Activated T-cell treated with anti-CD3 and anti-CD28 coated beads, Interleukin-2, amount 50 U/mL, for 24 hours (primary cell): ENCODE results near the gene P2RX3.
"Not testable (repeated sequence)": the region's sequence is repeated elsewhere in the genome, so short reads cannot be mapped to it uniquely, and the experiment has no call there.

Source experiments
- DNase-seq: peaks from one replicate; pipeline ENCODE4 v3.0.0-alpha.2; 2020
- H3K27ac Mint-ChIP-seq: 2 replicates; pipeline ENCODE4 v1.8.0; 2020; ENCODE audit warnings: mild to moderate bottlenecking, mixed read lengths
- H3K27me3 Mint-ChIP-seq: 2 replicates; pipeline ENCODE4 v1.8.0; 2020; ENCODE audit warnings: mixed read lengths
- H3K36me3 Mint-ChIP-seq: 2 replicates; pipeline ENCODE4 v1.8.0; 2020; ENCODE audit warnings: low read depth, mixed read lengths
- H3K4me1 Mint-ChIP-seq: 2 replicates; pipeline ENCODE4 v1.8.0; 2020; ENCODE audit warnings: low read depth, mixed read lengths
- H3K4me3 Mint-ChIP-seq: 2 replicates; pipeline ENCODE4 v1.8.0; 2020; ENCODE audit warnings: mild to moderate bottlenecking, moderate library complexity, mixed read lengths
- H3K9me3 Mint-ChIP-seq: 2 replicates; pipeline ENCODE4 v1.8.0; 2020; ENCODE audit warnings: mixed read lengths

The P2RX3 gene

GRCh38 chr11:57327721-57328120, 10.4 kb upstream of the P2RX3 start:
- Mint-ChIP-seq H3K27me3 (no peaks in the 10 kb centered on the region), H3K4me3 (no peak overlapping the region), H3K36me3 (peaks cover 78% of the 10 kb centered on the region), H3K9me3 (no peaks in the 10 kb centered on the region), H3K27ac (peak overlapping the region; percentile 98), H3K4me1 (peaks cover 76% of the 10 kb centered on the region)
- DNase-seq: no peak

GRCh38 chr11:57330029-57330428, 8.1 kb upstream of the P2RX3 start:
- DNase-seq: no peak
- Mint-ChIP-seq H3K27ac (peak overlapping the region; percentile 77), H3K4me3 (no peak overlapping the region), H3K9me3 (no peaks in the 10 kb centered on the region), H3K36me3 (peaks cover 100% of the 10 kb centered on the region), H3K4me1 (peaks cover 82% of the 10 kb centered on the region), H3K27me3 (no peaks in the 10 kb centered on the region)

DNA sequence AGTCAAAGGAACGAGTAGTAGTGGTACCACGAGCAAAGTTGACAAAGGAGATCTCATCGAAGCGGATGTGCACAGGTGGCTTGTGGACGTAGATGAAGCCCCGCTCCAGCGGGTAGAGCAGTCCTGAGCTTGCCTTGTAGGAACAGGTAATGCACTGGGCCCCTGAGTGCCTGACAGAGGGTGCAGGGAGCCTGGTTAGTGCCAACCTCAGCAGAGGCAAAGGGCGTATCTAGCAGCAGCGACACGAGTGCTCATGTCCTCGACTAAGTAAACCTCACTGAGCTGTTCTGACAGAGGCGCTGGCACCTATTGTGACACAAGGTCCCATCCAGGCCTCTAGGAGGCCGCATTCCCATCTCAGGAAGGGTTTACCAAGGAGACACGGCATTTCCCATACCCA, 6.4 kb upstream of the P2RX3 start:
- Mint-ChIP-seq H3K36me3 (peaks cover 88% of the 10 kb centered on the region), H3K27me3 (no peaks in the 10 kb centered on the region), H3K4me1 (peaks cover 75% of the 10 kb centered on the region), H3K4me3 (no peak overlapping the region), H3K27ac (no peak overlapping the region), H3K9me3 (no peaks in the 10 kb centered on the region)
- DNase-seq: no peak

DNA sequence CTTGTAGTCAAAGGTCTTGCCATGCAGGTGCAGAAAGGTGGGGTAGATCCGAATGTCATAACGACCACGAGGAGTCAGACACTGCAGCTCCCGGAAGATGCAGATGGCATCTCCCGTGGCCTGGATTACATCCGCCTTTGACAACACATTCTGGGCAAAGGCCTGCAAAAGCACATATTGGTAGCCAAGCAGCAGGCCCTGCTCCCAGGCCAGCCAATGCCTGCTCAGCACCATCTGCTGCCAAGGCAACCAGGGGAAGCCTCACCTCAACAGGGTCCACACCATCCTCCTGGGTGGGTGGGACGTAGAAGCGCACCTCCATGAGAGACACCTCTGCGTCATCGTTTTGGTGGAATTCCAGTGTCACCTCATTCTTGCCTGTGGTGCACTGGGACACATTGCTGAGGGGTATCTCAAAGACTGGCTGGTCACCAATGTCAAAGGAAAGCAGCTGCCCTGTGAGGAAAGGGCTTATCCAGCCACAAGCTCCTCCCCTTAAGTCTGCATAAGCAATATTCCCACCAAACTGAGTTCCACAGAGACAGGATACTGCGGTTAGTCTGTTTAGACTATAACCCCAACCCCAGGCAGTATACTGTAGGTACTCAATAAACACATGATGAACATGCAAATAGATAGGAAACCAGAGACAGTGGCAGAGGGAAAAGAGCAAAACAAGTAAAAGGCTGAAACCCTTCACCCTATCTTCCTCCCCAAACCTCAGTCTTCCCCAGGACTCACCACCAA, 5.3 kb upstream of the P2RX3 start:
- Mint-ChIP-seq H3K27ac (peak overlapping the region; percentile 99), H3K36me3 (peaks cover 77% of the 10 kb centered on the region), H3K4me3 (peak overlapping the region; percentile 98), H3K9me3 (no peaks in the 10 kb centered on the region), H3K27me3 (no peaks in the 10 kb centered on the region), H3K4me1 (peaks cover 66% of the 10 kb centered on the region)
- DNase-seq: no peak

DNA sequence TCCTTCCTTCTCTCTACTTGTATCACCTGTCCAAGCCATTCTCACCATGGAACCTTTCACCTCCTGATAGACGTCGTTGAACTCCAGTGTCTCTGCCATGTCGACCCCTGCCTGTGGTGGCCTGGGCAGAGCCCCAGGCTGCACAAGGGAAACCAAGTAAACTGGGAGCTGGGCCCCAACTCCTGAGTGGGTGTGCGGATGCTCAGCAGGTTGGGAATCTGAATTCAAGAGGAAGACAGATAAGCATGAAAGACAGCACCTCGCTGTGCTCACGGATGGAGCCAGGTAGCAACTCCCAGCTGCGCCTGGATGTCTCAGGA, 3.2 kb upstream of the P2RX3 start:
- peak overlapping the region; percentile 99 for H3K27ac Mint-ChIP-seq
- H3K9me3 Mint-ChIP-seq: no peaks in the 10 kb centered on the region
- H3K4me3 Mint-ChIP-seq: peak overlapping the region; percentile 98
- H3K27me3 Mint-ChIP-seq: no peaks in the 10 kb centered on the region
- DNase-seq: no peak
- peaks cover 56% of the 10 kb centered on the region for H3K4me1 Mint-ChIP-seq
- peaks cover 56% of the 10 kb centered on the region for H3K36me3 Mint-ChIP-seq

GRCh38 chr11:57335343-57336110, 2.6 kb upstream of the P2RX3 start, which contains the start of gene SSRP1:
TSS of gene SSRP1 (minus strand) at chr11:57335892. CDS start at chr11:57335121, 771 bp downstream.
- peak; percentile 90 for DNase-seq
- H3K4me3 Mint-ChIP-seq: peak within 1 kb of the TSS; percentile 98
- H3K27ac Mint-ChIP-seq: peak within 1 kb of the TSS; percentile 99
- peaks cover 50% of the 10 kb centered on the region for H3K36me3 Mint-ChIP-seq
- no peaks in the 10 kb centered on the region for H3K9me3 Mint-ChIP-seq
- H3K27me3 Mint-ChIP-seq: no peaks in the 10 kb centered on the region
- peaks cover 50% of the 10 kb centered on the region for H3K4me1 Mint-ChIP-seq

DNA sequence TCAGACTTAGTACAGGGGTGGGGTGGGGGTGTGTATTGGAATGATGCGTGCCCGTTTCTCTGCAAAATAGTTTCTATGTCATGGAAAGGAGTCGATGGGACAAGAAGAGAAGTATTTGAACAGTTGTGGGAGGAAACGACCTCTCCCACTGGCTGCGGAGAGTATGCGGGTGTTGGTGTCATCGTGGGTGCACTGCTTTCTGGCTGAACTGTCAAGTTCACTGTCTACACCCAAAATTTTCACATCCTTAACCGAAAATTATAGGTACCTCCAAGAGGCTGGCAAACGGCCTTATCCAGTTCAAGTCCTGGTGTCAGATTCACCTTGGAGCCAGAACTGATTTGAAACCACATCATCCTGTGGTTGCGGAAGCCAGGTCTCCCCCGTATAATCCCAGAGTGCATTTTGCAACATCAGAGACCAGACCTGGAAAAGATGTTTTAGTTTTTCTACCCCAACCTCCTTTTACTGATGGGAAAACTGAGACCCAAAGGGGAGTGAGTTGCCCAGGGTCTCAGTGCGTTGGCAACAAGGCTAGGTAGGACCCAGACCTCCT, 2.0 kb upstream of the P2RX3 start:
- peak overlapping the region; percentile 99 for H3K27ac Mint-ChIP-seq
- peak overlapping the region; percentile 98 for H3K4me3 Mint-ChIP-seq
- no peaks in the 10 kb centered on the region for H3K27me3 Mint-ChIP-seq
- H3K9me3 Mint-ChIP-seq: no peaks in the 10 kb centered on the region
- H3K4me1 Mint-ChIP-seq: peaks cover 44% of the 10 kb centered on the region
- peaks cover 44% of the 10 kb centered on the region for H3K36me3 Mint-ChIP-seq
- peak; percentile 45 for DNase-seq

DNA sequence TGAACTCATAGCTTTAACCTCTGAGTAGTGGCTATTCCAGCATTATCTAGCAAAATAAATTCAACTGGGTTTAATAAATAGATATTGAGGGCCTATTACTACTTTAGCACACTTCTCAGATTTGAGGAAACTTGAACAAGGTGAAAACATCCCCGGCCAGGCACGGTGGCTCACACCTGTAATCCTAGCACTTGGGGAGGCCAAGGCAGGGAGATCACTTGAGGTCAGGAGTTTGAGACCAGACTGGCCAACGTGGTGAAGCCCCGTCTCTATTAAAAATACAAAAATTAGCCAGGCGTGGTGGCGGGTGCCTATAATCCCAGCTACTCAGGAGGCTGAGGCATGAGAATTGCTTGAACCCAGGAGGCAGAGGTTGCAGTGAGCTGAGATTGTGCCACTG, 1.3 kb upstream of the P2RX3 start:
- Mint-ChIP-seq H3K36me3 (peaks cover 37% of the 10 kb centered on the region), H3K4me1 (peaks cover 38% of the 10 kb centered on the region), H3K27ac (peak overlapping the region; percentile 99), H3K4me3 (peak overlapping the region; percentile 98)
- DNase-seq, H3K9me3 Mint-ChIP-seq, H3K27me3 Mint-ChIP-seq: not testable (repeated sequence)

DNA sequence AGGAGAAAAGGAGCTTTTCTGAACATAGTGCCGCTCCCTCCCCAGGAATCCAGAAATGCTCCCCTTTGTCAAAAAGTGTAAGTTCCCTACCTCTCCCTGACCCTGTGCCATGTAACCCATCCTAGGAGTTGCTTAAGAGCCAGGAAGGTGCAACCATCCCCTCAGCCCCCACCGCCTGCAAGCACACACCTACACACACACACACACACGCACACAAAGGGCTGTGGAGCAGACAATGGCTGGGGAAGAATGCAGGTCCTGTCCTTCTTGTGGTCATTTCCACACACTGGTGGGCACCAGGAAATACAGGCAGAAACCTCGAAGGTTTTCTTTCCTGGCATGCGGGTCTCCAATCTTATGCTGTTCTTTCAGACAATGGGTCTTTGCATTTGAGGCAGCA, 1.2 kb downstream of the P2RX3 start:
- Mint-ChIP-seq H3K36me3 (peaks cover 12% of the 10 kb centered on the region), H3K27ac (peak overlapping the region; percentile 41), H3K4me1 (peaks cover 19% of the 10 kb centered on the region), H3K9me3 (no peaks in the 10 kb centered on the region), H3K4me3 (no peak overlapping the region), H3K27me3 (no peaks in the 10 kb centered on the region)
- no peak for DNase-seq

GRCh38 chr11:57340039-57340615, 2.0 kb downstream of the P2RX3 start:
- H3K9me3 Mint-ChIP-seq: no peaks in the 10 kb centered on the region
- peaks cover 4% of the 10 kb centered on the region for H3K36me3 Mint-ChIP-seq
- DNase-seq: no peak
- peaks cover 12% of the 10 kb centered on the region for H3K4me1 Mint-ChIP-seq
- H3K27me3 Mint-ChIP-seq: no peaks in the 10 kb centered on the region
- H3K4me3 Mint-ChIP-seq: no peak overlapping the region
- no peak overlapping the region for H3K27ac Mint-ChIP-seq

GRCh38 chr11:57341250-57341808, 3.2 kb downstream of the P2RX3 start:
- H3K9me3 Mint-ChIP-seq: no peaks in the 10 kb centered on the region
- peaks cover 7% of the 10 kb centered on the region for H3K4me1 Mint-ChIP-seq
- no peaks in the 10 kb centered on the region for H3K36me3 Mint-ChIP-seq
- no peak overlapping the region for H3K27ac Mint-ChIP-seq
- no peak for DNase-seq
- H3K27me3 Mint-ChIP-seq: no peaks in the 10 kb centered on the region
- no peak overlapping the region for H3K4me3 Mint-ChIP-seq

GRCh38 chr11:57342702-57343101, 4.5 kb downstream of the P2RX3 start:
- no peak overlapping the region for H3K27ac Mint-ChIP-seq
- no peaks in the 10 kb centered on the region for H3K36me3 Mint-ChIP-seq
- no peak overlapping the region for H3K4me3 Mint-ChIP-seq
- H3K9me3 Mint-ChIP-seq: no peaks in the 10 kb centered on the region
- H3K4me1 Mint-ChIP-seq: peaks cover 1% of the 10 kb centered on the region
- DNase-seq: no peak
- no peaks in the 10 kb centered on the region for H3K27me3 Mint-ChIP-seq

GRCh38 chr11:57343825-57344224, 5.7 kb downstream of the P2RX3 start:
- Mint-ChIP-seq H3K36me3 (no peaks in the 10 kb centered on the region), H3K4me1 (peaks cover 1% of the 10 kb centered on the region), H3K27me3 (no peaks in the 10 kb centered on the region), H3K4me3 (no peak overlapping the region), H3K9me3 (no peaks in the 10 kb centered on the region), H3K27ac (no peak overlapping the region)
- DNase-seq: no peak

- Mint-ChIP-seq H3K36me3 (no peaks in the 10 kb centered on the region), H3K9me3 (no peaks in the 10 kb centered on the region), H3K27me3 (no peaks in the 10 kb centered on the region), H3K4me1 (peaks cover 3% of the 10 kb centered on the region), H3K4me3 (no peak overlapping the region), H3K27ac (no peak overlapping the region)
- no peak for DNase-seq
Observed at GRCh38 chr11:57344826-57345225, 6.7 kb downstream of the P2RX3 start.
